Effector memory CD4-positive, alpha-beta T cell (primary cell): ENCODE data around the gene CENPH.
"Not testable (repeated sequence)": the region's sequence is repeated elsewhere in the genome, so short reads cannot be mapped to it uniquely, and the experiment has no call there.

Experiments
- DNase-seq, 3 donors: peaks; one replicate each; pipeline ENCODE4 v3.0.0-alpha.2; 2020
- H3K27ac ChIP-seq: 2 replicates; pipeline ENCODE4 v1.7.0; 2013; ENCODE audit warnings: mild to moderate bottlenecking, low read length, moderate library complexity; ENCODE audit not compliant: insufficient read depth, poor library complexity, severe bottlenecking
- H3K27me3 ChIP-seq: replicated peaks from 2 replicates; pipeline ENCODE4 v1.7.0; 2013; ENCODE audit warnings: mild to moderate bottlenecking, low read length; ENCODE audit not compliant: insufficient read depth, control insufficient read depth, poor library complexity, severe bottlenecking
- H3K36me3 ChIP-seq: 2 replicates; pipeline ENCODE4 v1.7.0; 2013; ENCODE audit warnings: mild to moderate bottlenecking, low read length, moderate library complexity; ENCODE audit not compliant: control insufficient read depth, insufficient read depth
- H3K4me1 ChIP-seq: 2 replicates; pipeline ENCODE4 v1.7.0; 2013; ENCODE audit warnings: low read length, mild to moderate bottlenecking; ENCODE audit not compliant: control insufficient read depth, insufficient read depth, poor library complexity, severe bottlenecking
- H3K4me3 ChIP-seq: 2 replicates; pipeline ENCODE4 v1.7.0; 2013; ENCODE audit warnings: low read length, low read depth, mild to moderate bottlenecking; ENCODE audit not compliant: insufficient read depth, poor library complexity, severe bottlenecking
- H3K9me3 ChIP-seq: 2 replicates; pipeline ENCODE4 v1.7.0; 2013; ENCODE audit warnings: mild to moderate bottlenecking, low read length, moderate library complexity; ENCODE audit not compliant: control insufficient read depth
- total RNA-seq, 3 donors: gene quantifications; one replicate each; lab custom pipeline; 2026; lab: John Stamatoyannopoulos, UW

CENPH gene
- total RNA-seq: 4.3 to 5.9 (median 4.5) reads per million in 3 donors

GRCh38 chr5:69189162-69190086, at the start of gene CENPH:
Gene CENPH (plus strand): TSS chr5:69189583. CDS start chr5:69189635, 52 bp downstream.
- H3K4me3 ChIP-seq: peak within 1 kb of the TSS; percentile 98

GRCh38 chr5:69140239-69140638, 49.1 kb upstream of the CENPH start:
- H3K4me3 ChIP-seq, H3K9me3 ChIP-seq, H3K27me3 ChIP-seq, H3K27ac ChIP-seq, H3K4me1 ChIP-seq, DNase-seq, H3K36me3 ChIP-seq: not testable (repeated sequence)

More at GRCh38 chr5:69189162-69190086, at the start of gene CENPH:
- no peaks in the 10 kb centered on the region for H3K9me3 ChIP-seq
- H3K36me3 ChIP-seq: no peaks in the 10 kb centered on the region
- peak; percentile 84 to 87 (median 86) for DNase-seq
- H3K4me1 ChIP-seq: peaks cover 6% of the 10 kb centered on the region
- no peaks in the 10 kb centered on the region for H3K27me3 ChIP-seq
- peak within 1 kb of the TSS; percentile 73 for H3K27ac ChIP-seq

- Histone ChIP-seq H3K27me3 (no peaks in the 10 kb centered on the region), H3K4me3 (no peak overlapping the region), H3K36me3 (no peaks in the 10 kb centered on the region), H3K9me3 (no peaks in the 10 kb centered on the region), H3K27ac (no peak overlapping the region), H3K4me1 (no peaks in the 10 kb centered on the region)
- no peak for DNase-seq
Measured at GRCh38 chr5:69140827-69141226, 48.6 kb upstream of the CENPH start.

- DNase-seq, H3K27me3 ChIP-seq, H3K4me1 ChIP-seq, H3K27ac ChIP-seq, H3K9me3 ChIP-seq, H3K36me3 ChIP-seq, H3K4me3 ChIP-seq: not testable (repeated sequence)
Measured at GRCh38 chr5:69148576-69148975, 40.8 kb upstream of the CENPH start.

- no peaks in the 10 kb centered on the region for H3K27me3 ChIP-seq
- no peaks in the 10 kb centered on the region for H3K4me1 ChIP-seq
Measured at GRCh38 chr5:69148981-69149675, 40.3 kb upstream of the CENPH start.

GRCh38 chr5:69149676-69150010, 39.7 kb upstream of the CENPH start:
- no peaks in the 10 kb centered on the region for H3K36me3 ChIP-seq

More at GRCh38 chr5:69148981-69149675, 40.3 kb upstream of the CENPH start:
- Histone ChIP-seq H3K27ac (no peak overlapping the region), H3K4me3 (no peak overlapping the region), H3K9me3 (no peaks in the 10 kb centered on the region), H3K36me3 (no peaks in the 10 kb centered on the region)
- no peak for DNase-seq

GRCh38 chr5:69152731-69153130, 36.7 kb upstream of the CENPH start:
- no peak overlapping the region for H3K4me3 ChIP-seq
- DNase-seq: no peak
- no peaks in the 10 kb centered on the region for H3K27me3 ChIP-seq
- no peak overlapping the region for H3K27ac ChIP-seq
- no peaks in the 10 kb centered on the region for H3K4me1 ChIP-seq
- H3K36me3 ChIP-seq: no peaks in the 10 kb centered on the region
- H3K9me3 ChIP-seq: no peaks in the 10 kb centered on the region

More at GRCh38 chr5:69149676-69150010, 39.7 kb upstream of the CENPH start:
- DNase-seq: no peak
- no peaks in the 10 kb centered on the region for H3K27me3 ChIP-seq
- no peaks in the 10 kb centered on the region for H3K9me3 ChIP-seq
- H3K27ac ChIP-seq: no peak overlapping the region
- no peak overlapping the region for H3K4me3 ChIP-seq
- no peaks in the 10 kb centered on the region for H3K4me1 ChIP-seq

GRCh38 chr5:69156456-69156855, 32.9 kb upstream of the CENPH start:
- H3K4me1 ChIP-seq: no peaks in the 10 kb centered on the region
- no peaks in the 10 kb centered on the region for H3K36me3 ChIP-seq
- no peaks in the 10 kb centered on the region for H3K27me3 ChIP-seq
- no peak overlapping the region for H3K27ac ChIP-seq
- no peaks in the 10 kb centered on the region for H3K9me3 ChIP-seq
- H3K4me3 ChIP-seq: no peak overlapping the region
- DNase-seq: no peak

GRCh38 chr5:69158039-69158438, 31.3 kb upstream of the CENPH start:
- no peak overlapping the region for H3K27ac ChIP-seq
- H3K36me3 ChIP-seq: no peaks in the 10 kb centered on the region
- H3K27me3 ChIP-seq: no peaks in the 10 kb centered on the region
- H3K4me3 ChIP-seq: no peak overlapping the region
- H3K4me1 ChIP-seq: no peaks in the 10 kb centered on the region
- DNase-seq: no peak
- no peaks in the 10 kb centered on the region for H3K9me3 ChIP-seq

- Histone ChIP-seq H3K27ac (no peak overlapping the region), H3K27me3 (no peaks in the 10 kb centered on the region), H3K36me3 (no peaks in the 10 kb centered on the region), H3K4me3 (no peak overlapping the region), H3K9me3 (no peaks in the 10 kb centered on the region), H3K4me1 (no peaks in the 10 kb centered on the region)
- no peak for DNase-seq
Measured at GRCh38 chr5:69160651-69161050, 28.7 kb upstream of the CENPH start.
